NCI-H2227 (cell line): Measurements from ENCODE around the gene PLA2G7.
"Not testable (repeated sequence)": the region's sequence is repeated elsewhere in the genome, so short reads cannot be mapped to it uniquely, and the experiment has no call there.

Experiments used
- DNase-seq: peaks from one replicate; lab custom pipeline; 2025; ENCODE audit not compliant: unreplicated experiment; lab: John Stamatoyannopoulos, UW

The PLA2G7 gene

DNA sequence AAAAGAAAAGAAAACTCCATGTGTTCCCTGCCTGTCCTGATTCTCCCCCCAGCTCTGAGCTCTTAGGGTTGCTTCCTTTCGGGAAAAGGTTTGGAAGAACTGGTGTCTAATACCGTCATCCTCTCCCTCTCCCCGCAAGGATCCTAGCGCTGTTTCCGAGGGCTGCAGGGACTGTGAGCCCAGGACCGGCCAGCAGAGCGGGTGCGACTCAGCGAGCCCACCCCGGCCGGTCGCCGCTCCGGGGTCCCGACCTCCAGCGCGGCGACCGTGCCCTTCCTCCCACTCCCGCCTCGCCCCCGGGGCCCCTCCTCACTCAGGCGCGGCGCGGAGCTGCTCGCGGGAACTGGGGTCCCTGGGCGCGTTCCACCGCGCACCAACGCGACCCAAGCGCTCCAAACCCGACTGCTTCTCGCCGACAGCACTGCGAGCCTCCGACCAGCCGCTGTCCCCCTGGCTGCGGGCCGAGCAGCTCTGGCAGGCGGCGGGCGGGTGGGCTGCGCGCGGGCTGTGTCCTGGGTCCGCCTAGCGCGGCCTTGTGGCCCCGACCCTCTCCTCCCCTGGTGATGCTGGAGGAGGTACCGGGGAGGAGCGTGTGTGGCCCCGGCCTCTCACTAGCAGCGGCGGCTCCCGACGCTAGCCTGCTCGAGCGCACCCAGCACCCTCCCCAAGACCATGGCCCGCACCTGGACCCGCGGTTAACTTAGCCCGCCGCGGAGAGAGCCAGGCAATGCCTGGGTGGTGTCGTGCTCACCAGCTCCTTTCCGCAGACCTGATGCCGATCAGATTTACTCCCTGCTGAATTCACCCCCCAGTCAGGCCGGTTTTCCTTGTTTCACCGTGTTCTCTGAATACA lies at the start of gene PLA2G7:
TSS of gene PLA2G7 (minus strand) at position 509 of the 853 bp plus-strand sequence. CDS start 12,484 bp downstream, outside the sequence.
- DNase-seq = peak; percentile 55

DNA sequence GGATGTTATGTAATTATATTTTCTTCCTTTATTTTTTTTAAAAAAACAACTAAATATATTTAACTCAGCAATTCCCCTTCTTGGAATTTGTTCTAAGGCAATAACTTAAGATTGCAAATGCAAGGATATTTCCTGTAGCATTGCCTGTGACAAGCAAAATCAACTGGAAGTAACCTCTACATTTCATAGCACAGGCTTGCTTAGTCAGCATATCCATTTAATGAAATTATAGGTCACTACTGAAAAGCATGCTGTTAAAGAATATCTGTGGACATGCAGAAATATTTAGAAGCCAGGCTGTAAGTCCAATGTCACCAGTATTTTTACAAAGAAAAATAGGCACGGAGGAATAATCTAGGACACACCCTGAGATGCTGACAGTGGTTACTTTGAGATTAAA lies 49.4 kb upstream of the PLA2G7 start:
- DNase-seq = no peak

DNA sequence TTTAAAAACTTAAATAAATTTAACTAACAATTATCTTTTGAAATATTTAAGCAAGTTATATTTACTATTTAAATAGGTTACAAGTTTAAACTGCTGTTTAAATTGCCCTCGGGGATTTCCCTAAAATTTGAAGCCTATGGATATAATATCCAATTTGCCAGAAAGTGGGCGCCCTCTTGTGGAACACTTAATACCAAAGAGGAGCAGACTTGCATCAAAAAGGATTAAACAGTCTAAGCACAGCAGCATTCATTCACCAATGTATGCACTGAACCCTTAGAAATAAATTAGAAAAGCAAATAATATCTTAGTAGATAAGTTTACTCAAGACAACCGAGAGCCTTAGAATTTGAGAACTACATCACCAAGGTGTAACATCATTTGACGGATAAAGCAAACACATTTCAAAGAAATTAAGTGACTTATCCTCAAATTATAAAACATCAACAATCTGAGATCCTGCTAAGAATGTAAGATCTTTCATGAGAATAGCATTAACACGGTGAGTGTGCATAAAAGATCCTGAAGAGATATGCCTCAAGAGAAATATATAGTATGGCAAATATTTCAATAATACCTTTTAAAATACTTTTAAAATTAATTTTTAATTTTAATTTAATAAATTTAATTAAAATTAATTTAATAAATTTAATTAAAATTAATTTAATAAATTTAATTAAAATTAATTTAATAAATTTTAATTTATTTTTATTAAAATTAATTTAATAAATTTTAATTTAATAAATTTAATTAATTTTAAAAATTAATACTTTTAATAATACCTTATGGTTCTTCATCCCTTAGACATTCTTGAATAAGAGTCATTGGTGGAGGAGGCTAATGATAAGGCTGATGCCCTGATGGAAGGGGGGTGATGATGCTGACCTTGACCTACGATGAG lies 46.6 kb upstream of the PLA2G7 start:
- peak; percentile 57 for DNase-seq

DNA sequence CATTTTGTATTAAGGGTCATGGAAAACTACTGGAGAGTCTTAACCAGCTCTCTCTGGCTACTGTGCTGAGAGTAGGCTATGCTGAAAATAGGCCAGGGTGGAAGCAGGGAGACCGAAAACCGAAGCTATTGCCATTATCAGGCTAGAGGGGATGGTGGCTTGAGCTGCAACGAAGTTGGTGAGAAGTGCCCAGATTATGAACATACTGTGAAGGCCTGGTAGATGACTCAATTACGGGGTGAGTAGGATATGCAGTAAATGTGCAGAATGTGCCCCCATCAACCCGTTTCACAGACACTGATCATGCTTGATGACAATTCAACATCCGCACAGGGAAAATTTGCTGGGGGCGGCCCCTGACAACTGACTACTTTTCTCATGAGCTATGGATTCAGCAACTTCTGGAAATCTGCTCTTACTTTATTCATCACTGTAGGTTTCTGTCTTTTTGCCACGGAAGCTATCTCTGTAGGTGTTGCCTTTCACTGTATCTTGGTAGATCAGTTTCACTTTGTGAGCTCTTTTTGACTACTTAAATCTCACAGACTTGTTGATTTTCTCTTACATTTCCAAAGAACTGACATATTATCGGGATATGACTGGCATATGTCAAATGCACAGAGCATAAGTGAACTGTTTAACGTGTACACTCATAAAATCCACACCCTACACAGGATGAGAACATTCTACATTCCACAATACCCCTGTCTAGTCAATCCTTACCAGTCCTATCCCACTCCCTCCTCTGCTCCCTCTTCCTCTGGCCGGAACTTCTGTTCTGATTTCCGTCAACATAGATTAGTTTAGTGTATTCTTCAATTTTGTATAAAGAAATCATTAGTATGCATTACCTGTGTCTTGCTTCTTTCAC lies 42.5 kb upstream of the PLA2G7 start:
- DNase-seq = no peak

DNA sequence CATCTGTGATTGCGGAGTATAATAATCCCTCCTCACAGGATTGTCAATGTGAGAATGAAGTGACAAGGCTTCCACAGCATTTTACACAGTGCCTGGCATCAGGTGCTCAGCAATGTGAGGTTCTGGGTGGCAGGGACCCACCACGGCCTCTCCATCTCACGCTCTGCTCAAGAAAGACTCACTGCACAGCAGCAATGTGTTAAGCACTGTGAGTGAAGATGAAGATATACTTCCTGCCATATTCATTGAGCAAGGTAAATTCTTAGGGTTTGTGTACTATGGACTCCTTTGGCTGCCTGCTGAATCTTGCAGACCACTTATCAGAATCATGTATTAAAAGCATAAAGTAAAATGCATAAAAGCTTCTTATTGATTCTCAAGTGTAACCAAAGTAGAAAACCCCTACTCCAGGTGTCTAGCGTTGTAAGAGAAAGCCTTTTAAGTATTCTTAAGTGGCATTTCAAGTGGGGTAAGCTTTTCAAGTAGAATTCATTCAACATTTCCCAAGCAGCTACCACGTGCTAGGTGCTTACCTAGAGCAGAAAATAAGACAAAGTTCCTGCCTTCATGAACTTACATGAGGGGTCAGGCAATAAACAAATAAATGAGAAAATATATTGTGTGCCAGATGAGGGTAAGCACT lies 41.0 kb upstream of the PLA2G7 start:
- DNase-seq = no peak

DNA sequence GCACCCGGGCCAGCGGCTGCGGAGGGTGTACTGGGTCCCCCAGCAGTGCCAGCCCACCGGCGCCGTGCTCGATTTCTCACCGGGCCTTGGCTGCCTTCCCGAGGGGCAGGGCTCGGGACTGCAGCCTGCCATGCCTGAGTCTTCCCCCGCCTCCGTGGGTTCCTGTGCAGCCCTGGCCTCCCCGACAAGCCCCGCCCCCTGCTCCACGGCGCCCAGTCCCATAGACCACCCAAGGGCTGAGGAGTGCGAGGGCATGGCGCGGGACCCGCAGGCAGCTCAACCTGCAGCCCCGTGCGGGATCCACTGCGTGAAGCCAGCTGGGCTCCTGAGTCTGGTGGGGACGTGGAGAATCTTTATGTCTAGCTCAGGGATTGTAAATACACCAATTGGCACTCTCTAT lies 39.6 kb upstream of the PLA2G7 start:
- not testable (repeated sequence) for DNase-seq

DNA sequence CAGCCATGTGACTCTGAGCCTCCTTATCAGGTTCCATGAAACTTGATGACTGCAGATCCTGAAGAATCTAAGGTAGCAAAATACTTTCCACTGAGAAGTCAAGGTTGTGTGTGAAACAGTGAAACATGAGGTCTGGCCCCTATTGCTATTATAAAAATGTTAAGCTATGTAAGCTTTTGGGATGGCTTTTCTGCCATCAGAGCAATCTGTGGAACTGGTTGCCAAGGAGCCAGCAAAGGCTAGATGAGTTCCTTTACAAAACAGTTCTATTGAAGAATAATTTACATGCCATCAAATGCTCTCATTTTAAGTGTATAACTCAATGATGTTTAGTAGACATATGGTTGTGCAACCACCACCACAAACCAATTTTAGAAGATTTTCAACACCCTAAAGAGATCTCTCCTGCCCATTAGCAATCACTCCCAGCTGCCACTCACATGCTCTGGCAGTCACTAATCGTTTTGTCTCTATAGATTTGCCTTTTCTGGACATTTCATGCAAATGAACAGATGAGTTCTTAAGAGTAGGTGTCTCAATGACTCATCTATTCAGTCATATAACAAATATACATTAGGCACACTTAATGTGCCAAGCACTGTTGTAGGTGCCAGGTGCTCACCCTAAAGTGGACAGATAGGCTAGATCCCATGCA lies 38.2 kb upstream of the PLA2G7 start:
- no peak for DNase-seq

DNA sequence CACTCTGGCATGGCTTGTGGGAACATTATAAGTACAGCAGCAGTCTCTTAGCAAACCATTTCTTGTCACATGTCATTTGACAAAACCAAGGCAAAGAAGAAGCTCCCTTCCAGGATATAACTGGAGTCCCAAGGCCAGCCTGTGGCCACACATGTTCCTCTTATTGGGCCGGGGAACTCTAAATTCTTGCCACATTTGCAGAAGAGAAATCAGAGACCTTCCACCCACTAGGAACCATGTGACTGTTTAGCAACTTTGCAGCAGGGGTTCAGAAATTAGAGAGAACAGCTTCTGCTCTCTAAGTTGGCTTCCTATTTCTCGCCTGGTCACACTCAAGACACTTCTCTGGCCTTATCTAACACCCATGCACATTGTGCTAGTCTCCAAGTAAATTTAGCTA lies 37.6 kb upstream of the PLA2G7 start:
- no peak for DNase-seq

DNA sequence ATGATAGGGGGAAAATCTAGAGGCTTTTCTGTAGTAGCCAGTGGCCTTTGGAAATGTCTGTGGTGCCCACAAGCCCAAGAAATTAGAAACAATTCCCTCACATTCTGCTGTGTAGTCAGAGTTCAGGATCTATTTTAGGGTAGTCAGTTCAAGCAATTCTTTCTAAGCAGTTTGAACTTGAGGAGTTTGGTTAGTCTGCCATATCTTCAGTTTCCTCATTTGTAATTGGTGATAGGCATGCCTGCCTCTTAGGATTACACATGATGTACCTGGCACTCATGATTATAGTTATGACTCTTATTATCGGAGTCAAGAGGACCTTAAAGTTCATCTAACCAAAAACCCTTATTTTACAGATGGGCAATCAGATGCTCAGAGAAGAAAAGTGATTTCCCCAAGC lies 36.8 kb upstream of the PLA2G7 start:
- no peak for DNase-seq

DNA sequence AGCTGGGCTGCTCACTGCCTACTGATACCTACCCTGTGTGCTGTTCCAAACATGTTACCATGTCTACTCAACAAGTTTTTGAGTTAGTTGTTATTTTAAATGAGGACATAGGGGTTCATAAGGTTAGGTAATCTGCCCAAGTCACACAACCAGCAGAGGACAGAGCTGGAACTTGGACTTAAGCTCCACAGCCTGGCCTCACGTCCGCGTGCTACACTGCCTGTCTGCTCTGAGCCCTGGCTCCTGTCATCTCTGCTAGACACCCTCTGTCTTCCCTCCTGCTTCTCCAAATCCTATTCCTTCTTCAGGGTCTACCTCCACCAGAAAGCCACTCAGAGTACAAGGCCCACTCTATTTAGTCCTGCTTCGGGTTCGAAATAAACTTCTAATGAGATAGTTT lies 29.8 kb upstream of the PLA2G7 start:
- DNase-seq = no peak

DNA sequence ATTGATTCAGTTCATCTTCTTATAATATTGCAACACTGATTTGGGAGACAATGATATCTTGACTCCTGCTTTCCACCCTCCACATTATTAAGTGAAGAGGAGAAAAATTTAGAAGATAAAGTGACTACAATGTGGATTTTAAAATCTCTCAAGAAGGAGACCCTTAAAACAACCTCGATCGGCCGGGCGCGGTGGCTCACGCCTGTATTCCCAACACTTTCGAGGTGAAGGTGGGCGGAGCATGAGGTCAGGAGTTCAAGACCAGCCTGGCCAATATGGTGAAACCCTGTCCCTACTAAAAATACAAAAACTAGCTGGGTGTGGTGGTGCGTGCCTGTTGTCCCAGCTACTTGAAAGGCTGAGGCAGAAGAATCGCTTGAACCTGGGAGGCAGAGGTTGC lies 29.1 kb upstream of the PLA2G7 start:
- DNase-seq = not testable (repeated sequence)

DNA sequence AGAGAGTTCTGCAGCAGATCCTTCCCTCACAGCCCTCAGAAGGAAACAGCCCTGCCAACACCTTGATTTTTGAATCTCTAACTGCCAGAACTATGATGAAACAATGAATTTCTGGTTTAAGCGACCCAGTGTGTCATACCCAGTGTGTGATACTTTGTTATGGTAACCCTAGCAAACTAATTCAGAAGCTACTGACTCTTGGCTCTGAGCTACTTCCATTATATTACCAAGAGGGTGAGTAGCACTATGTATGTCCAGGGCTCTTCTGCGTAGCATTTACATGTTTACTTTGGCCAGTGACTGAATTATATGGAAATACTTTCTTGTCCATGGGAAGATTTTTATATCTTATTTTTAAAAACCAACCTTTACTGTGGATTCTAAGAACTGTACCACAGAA lies 28.3 kb upstream of the PLA2G7 start:
- no peak for DNase-seq

DNA sequence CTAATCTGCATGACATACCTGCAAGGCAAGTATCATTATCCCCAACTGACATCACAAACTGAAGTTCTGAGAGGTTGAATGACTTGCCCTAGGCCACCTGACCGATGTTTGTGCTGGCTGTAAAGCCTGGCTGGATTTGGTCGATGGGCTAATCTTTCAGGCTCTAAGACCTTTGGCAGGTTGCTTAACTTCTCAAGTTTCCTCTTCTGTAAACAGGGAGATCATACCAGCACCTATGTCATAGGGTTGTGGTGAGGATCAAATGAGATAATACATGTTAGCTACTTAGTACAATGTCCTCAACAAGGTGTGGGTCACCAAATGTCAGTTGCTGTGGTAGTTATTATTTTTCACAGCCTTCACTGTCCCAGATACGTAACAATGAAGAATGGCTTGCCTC lies 25.8 kb upstream of the PLA2G7 start:
- no peak for DNase-seq

DNA sequence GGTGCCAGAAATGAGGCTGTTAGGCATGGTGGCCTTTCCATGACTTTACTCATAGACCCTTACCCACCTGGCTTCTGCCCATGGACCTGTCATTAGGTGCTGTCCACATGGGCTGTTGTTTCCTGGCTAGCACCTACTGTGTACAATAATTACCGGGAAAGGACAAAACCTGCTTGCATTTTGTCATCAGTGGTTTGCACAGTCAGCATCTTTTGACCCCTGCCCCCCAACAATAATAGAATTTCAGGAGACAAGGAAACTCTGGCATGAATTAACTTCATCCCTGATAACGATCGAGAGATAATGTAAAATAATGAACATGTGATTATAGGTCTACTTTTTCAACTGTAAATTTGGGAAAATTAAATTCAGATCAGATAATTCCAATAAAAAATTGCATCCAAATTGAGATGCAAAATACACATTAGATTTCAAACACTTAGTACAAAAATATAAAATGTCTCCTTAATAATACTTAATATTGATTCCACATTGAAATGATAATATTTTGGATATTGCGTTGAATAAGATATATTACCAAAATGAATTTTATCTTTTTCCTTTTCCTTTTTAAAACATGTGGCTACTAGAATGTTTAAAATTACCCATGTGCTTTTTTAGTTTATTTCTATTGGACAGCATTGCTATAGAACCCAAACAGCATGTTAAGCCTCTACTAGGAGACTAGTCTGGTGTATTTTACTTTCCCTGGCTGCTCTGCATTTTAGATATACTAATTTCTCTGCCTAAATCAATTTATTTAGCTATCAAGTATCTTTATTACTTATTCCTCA lies 24.0 kb upstream of the PLA2G7 start:
- DNase-seq = no peak

DNA sequence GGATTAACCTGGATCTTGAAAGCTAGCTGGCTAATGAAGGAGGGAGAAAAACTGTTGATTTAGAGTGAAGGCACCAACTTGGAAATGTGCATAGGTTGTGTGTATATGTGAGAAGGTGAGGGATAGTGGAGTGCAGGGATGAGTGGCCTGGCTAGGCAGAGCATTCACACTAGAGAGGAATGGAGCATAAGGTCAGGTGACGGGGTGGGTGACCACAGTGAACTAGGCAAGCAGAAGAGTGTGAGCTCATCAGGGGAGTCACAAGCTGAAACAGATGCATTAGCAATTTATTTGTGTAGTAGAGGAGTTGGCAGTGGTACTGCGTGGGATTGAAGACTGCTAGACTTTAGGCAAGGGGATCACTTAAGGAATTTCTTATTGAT lies 22.0 kb upstream of the PLA2G7 start:
- no peak for DNase-seq

DNA sequence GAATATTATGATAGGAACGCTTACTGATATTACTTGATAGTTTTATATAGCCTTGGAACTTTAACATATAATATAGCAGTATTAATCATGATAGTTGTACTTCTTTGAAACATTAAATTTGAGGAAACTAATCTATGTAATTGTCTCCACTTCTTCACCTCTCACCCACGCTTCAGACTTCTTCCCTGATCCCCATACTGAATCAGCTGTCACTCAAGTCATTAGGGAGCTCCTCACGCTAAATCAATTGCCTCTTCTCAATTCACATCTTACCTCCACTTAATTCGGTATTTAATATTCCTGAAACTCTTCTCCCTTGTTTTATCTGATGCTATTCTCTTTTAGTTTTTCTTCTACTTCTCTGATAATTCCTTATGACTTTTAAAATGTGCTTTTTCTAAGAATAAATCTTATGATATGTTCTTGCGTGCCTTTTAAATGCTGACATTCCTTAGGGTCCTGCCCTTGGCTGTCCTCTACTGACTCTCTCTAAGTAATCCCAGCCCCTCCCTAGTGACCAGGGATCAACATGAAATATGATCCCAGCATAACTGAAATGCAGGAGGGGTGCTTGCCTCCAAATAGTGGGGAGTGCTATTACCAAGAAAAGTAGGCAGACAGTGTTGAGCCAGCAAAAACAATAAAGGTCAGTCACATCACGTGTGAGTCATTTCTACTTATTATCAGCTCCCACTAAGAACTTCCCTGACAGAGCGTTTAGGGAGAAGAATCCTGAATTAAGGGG lies 21.5 kb upstream of the PLA2G7 start:
- no peak for DNase-seq

DNA sequence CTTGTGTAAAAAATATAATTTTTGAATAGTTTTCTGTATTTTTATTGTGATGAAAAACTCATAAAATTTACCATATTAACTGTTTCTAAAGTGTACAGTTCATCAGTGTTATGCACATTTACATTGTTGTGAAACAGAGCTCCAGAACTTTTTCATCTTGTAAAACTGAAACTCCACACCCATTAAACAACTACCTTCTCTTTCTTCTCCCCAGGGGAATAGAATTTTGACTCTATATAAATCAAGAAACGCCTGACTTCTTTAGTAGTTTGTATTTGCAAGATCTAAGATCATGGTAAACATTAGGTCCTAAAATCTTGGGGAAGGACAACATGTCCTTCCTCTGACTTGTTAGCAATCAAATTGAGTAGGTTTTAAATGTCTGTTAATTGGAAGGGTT lies 20.7 kb upstream of the PLA2G7 start:
- no peak for DNase-seq

DNA sequence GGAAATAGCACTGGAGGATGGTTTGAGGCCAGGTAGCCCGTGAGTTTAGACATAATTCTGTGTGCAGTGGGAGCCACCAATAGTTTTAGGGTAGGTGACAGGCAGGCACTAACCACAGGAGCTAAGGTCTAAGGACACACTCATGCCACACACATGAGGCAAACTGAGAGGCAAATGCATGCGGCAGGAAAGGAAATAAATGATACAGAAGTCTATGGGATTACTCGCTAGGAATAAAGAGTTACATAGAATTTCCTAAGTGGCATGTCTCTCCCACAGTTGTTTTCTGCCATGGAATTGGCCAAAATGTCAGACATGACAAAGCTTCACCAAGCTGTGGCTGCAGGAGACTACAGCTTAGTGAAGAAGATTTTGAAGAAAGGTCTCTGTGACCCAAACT lies 16.5 kb upstream of the PLA2G7 start:
- DNase-seq = no peak

DNA sequence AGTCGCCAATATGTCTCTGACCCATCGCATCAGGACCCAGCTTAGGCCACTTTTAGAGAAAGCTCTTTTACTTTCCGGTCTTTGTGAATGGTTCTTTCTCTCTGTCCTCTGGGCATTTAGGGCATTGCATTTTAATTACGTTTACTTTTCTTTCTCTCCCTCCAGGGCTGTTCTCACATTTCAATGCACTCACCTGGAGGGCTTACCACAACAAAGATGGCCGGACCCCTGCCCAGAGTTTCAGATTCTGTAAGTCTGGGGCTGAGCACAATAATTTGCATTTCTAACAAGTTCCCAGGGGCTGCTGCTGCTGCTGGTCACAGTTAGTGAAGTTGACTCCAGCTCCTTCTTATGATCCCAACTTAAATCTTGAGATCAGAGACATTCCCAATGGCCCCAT lies 14.6 kb upstream of the PLA2G7 start:
- DNase-seq = no peak
